Activated naive CD4-positive, alpha-beta T cell treated with anti-CD3 and anti-CD28 coated beads, Interleukin-2, amount 50 U/mL, for 24 hours (primary cell): ENCODE measurements around the gene BMPR1A.

Experiments
- H3K27ac Mint-ChIP-seq: one replicate; pipeline ENCODE4 v1.8.0; 2021; ENCODE audit warnings: mild to moderate bottlenecking, mixed read lengths
- H3K27me3 Mint-ChIP-seq: one replicate; pipeline ENCODE4 v1.8.0; 2021; ENCODE audit warnings: mixed read lengths
- H3K36me3 Mint-ChIP-seq: one replicate; pipeline ENCODE4 v1.8.0; 2021; ENCODE audit warnings: mixed read lengths
- H3K4me1 Mint-ChIP-seq: one replicate; pipeline ENCODE4 v1.8.0; 2021; ENCODE audit warnings: mixed read lengths
- H3K4me3 Mint-ChIP-seq: one replicate; pipeline ENCODE4 v1.8.0; 2021; ENCODE audit warnings: mild to moderate bottlenecking, mixed read lengths
- H3K9me3 Mint-ChIP-seq: one replicate; pipeline ENCODE4 v1.8.0; 2021; ENCODE audit warnings: mixed read lengths

Gene BMPR1A

DNA sequence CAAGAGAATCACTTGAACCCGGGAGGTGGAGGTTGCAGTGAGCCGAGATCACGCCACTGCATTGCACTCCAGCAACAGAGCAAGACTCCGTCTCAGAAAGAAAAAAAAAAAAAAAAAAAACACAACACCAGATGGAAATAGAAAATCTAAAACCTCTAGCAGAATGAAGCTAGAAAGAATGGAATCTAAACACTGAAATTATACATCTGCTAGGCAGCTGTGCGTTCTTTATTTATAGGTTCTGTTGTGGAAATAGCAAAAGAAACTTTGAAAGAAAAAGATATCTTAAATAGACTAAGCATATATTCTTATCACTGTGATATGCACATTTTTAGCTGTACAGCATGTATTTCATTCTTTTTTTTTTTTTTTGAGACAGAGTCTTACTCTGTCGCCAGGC is 17.1 kb downstream of the BMPR1A start:
- Mint-ChIP-seq H3K9me3 (no peaks in the 10 kb centered on the region), H3K27me3 (no peaks in the 10 kb centered on the region), H3K27ac (no peak overlapping the region), H3K4me3 (no peak overlapping the region), H3K4me1 (peaks cover 10% of the 10 kb centered on the region), H3K36me3 (peaks cover 2% of the 10 kb centered on the region)

DNA sequence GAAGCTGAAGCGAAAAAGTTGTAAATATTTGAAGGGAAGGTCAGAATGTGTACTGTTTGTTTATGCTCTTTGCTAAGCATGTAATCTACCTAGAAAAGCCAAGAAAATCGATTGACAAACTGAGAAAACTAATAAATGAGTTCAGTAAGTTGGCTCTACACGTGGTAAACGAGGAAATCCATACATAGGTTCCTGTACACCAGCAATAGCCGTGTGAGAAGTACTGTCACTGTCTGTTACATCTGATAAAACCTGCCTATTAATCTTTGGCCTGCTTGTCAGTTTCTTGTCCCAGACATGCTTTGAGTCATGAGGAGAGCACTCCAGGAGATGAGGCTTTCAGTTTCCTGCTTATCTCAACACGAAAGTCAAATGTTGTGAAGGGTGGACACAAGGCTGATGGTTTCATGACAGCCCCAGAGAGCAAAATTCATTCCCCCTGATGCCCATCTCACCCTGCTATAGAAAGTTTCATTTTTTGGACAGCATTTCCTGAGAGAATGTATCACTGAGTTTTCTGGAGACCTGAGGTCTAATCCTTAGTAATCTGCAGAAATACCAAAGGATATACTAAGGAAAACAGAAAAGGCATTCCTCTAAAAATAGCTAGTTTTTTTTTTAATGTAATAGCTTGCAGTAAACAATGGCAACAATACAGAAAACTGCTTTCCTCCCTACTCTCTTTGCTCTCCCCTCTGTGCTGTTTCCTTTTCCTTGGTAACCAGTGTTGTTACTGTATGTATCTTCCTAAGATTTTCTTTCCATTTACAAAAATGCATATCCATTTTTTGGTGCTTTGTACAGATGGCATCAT is 18.8 kb downstream of the BMPR1A start:
- Mint-ChIP-seq H3K9me3 (no peaks in the 10 kb centered on the region), H3K27me3 (no peaks in the 10 kb centered on the region), H3K4me1 (peaks cover 3% of the 10 kb centered on the region), H3K36me3 (peaks cover 2% of the 10 kb centered on the region), H3K27ac (no peak overlapping the region), H3K4me3 (no peak overlapping the region)

- no peak overlapping the region for H3K4me3 Mint-ChIP-seq
- no peaks in the 10 kb centered on the region for H3K9me3 Mint-ChIP-seq
- no peaks in the 10 kb centered on the region for H3K27me3 Mint-ChIP-seq
- no peaks in the 10 kb centered on the region for H3K4me1 Mint-ChIP-seq
- H3K36me3 Mint-ChIP-seq: peaks cover 2% of the 10 kb centered on the region
- H3K27ac Mint-ChIP-seq: no peak overlapping the region
Observed at GRCh38 chr10:86775870-86776180, 19.4 kb downstream of the BMPR1A start.

DNA sequence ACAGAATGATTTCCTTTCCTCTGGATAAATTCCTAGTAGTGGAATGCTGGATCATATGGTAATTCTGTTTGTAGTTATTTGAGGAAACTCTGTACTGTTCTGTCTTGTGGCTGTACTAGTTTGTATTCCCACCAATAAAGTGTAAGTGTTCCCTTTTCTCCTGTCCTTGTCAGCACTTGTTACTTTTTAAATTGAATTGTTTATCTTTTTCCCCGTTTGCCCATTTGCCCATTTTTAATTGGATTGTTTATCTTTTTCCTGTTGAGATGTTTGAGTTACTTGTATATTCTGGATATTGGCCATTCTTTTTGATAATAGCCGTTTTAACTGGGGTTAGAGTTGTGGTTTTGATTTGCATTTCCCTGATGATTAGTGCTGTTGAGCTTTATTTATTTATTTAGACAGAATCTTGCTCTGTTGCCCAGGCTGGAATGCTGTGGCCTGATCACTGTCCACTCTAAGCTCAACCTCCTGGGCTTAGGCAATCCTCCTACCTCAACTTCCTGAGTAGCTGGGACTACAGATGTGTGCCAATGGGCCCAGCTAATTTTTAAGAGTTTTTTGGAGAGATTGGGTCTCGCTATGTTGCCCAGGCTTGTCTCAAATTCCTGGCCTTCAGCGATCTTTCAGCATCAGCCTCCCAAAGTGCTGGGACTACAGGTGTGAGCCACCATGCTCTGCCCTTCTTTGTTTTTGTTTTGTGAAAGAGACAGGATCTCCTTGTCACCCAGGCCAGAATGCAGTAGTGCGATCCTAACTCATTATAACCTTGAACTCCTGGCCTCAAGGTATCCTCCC is 23.0 kb downstream of the BMPR1A start:
- Mint-ChIP-seq H3K27ac (no peak overlapping the region), H3K4me1 (no peaks in the 10 kb centered on the region), H3K36me3 (peaks cover 6% of the 10 kb centered on the region), H3K4me3 (no peak overlapping the region), H3K9me3 (no peaks in the 10 kb centered on the region), H3K27me3 (no peaks in the 10 kb centered on the region)

- no peak overlapping the region for H3K4me3 Mint-ChIP-seq
- no peak overlapping the region for H3K27ac Mint-ChIP-seq
- H3K4me1 Mint-ChIP-seq: no peaks in the 10 kb centered on the region
- peaks cover 10% of the 10 kb centered on the region for H3K36me3 Mint-ChIP-seq
- peaks cover 5% of the 10 kb centered on the region for H3K9me3 Mint-ChIP-seq
- no peaks in the 10 kb centered on the region for H3K27me3 Mint-ChIP-seq
Observed at GRCh38 chr10:86782701-86783418, 26.4 kb downstream of the BMPR1A start.

DNA sequence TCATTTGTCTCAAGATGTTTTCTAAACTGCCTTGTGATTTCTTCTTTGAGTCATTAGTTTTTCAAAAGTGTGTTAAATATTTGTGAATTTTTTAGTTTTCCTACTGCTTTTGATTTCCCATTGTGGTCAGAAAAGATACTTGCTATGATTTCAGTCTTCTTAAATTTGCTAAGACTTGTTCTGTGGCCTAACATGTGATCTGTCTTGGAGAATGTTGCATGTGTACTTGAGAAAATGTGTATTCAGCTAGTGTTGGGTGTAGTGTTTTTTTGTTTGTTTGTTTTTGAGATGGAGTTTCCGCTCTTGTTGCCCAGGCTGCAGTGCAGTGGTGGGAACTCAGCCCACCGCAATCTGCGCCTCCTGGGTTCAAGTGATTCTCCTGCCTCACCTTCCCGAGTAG is 28.6 kb downstream of the BMPR1A start:
- Mint-ChIP-seq H3K27me3 (no peaks in the 10 kb centered on the region), H3K9me3 (peaks cover 5% of the 10 kb centered on the region), H3K4me1 (no peaks in the 10 kb centered on the region), H3K36me3 (peaks cover 8% of the 10 kb centered on the region), H3K4me3 (no peak overlapping the region), H3K27ac (no peak overlapping the region)

GRCh38 chr10:86785968-86786367 is 29.5 kb downstream of the BMPR1A start:
- Mint-ChIP-seq H3K9me3 (peaks cover 5% of the 10 kb centered on the region), H3K4me1 (no peaks in the 10 kb centered on the region)

DNA sequence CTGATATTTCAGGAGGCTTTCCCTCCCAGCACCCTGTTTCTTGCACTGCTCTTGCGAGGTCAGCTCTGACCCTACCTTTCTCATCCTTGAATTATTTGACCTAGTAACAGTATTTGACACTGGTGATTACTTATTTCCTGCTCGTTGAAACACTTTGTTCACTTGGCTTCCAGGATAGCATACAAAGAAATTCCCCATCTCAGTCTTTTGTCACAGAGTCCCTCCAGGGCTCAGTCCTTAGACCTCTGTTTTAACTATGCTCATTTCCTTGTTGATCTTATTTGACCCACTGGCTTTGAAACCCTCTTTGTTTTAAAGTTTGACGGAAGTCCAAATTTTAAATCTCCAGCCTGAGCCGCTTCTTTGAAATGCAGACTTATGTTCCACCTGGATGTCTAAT is 29.9 kb downstream of the BMPR1A start:
- H3K27me3 Mint-ChIP-seq: no peaks in the 10 kb centered on the region
- H3K4me3 Mint-ChIP-seq: no peak overlapping the region
- no peak overlapping the region for H3K27ac Mint-ChIP-seq
- H3K4me1 Mint-ChIP-seq: no peaks in the 10 kb centered on the region
- H3K36me3 Mint-ChIP-seq: peaks cover 8% of the 10 kb centered on the region
- peaks cover 5% of the 10 kb centered on the region for H3K9me3 Mint-ChIP-seq

More at GRCh38 chr10:86785968-86786367, 29.5 kb downstream of the BMPR1A start:
- H3K27ac Mint-ChIP-seq: no peak overlapping the region
- peaks cover 8% of the 10 kb centered on the region for H3K36me3 Mint-ChIP-seq
- no peaks in the 10 kb centered on the region for H3K27me3 Mint-ChIP-seq
- no peak overlapping the region for H3K4me3 Mint-ChIP-seq

GRCh38 chr10:86790394-86790793 is 34.0 kb downstream of the BMPR1A start:
- Mint-ChIP-seq H3K27me3 (no peaks in the 10 kb centered on the region), H3K9me3 (peaks cover 5% of the 10 kb centered on the region), H3K4me3 (no peak overlapping the region), H3K36me3 (peaks cover 4% of the 10 kb centered on the region), H3K4me1 (peaks cover 3% of the 10 kb centered on the region), H3K27ac (no peak overlapping the region)

GRCh38 chr10:86792461-86793167 is 36.2 kb downstream of the BMPR1A start:
- H3K27me3 Mint-ChIP-seq: no peaks in the 10 kb centered on the region
- H3K4me1 Mint-ChIP-seq: peaks cover 5% of the 10 kb centered on the region
- peaks cover 2% of the 10 kb centered on the region for H3K9me3 Mint-ChIP-seq
- no peak overlapping the region for H3K4me3 Mint-ChIP-seq
- H3K36me3 Mint-ChIP-seq: peaks cover 2% of the 10 kb centered on the region
- H3K27ac Mint-ChIP-seq: no peak overlapping the region

- Mint-ChIP-seq H3K27ac (no peak overlapping the region), H3K9me3 (no peaks in the 10 kb centered on the region), H3K4me1 (peaks cover 10% of the 10 kb centered on the region), H3K27me3 (no peaks in the 10 kb centered on the region), H3K4me3 (no peak overlapping the region), H3K36me3 (no peaks in the 10 kb centered on the region)
Observed at GRCh38 chr10:86793696-86794095, 37.3 kb downstream of the BMPR1A start.

GRCh38 chr10:86795353-86795752 is 38.9 kb downstream of the BMPR1A start:
- peaks cover 23% of the 10 kb centered on the region for H3K4me1 Mint-ChIP-seq
- H3K4me3 Mint-ChIP-seq: no peak overlapping the region
- no peaks in the 10 kb centered on the region for H3K27me3 Mint-ChIP-seq
- no peaks in the 10 kb centered on the region for H3K36me3 Mint-ChIP-seq
- no peak overlapping the region for H3K27ac Mint-ChIP-seq
- H3K9me3 Mint-ChIP-seq: no peaks in the 10 kb centered on the region

DNA sequence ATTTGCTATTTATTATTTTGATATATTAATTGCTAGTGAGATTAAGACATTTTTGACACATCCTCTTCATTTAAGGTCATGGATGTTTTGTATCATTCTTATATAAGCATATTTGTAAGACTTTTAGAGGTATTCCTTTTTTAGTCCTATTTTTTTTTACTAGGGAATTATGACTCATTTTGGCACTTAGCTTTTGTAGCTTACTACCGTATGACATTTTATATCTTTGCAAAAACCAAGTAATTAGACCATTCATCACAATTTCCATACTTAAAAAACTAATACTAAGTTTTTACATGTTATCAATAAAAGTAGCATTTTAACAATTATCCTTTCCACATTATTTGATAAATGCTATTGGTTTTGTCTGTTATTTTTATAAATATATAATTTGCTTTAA is 41.6 kb downstream of the BMPR1A start:
- H3K36me3 Mint-ChIP-seq: no peaks in the 10 kb centered on the region
- H3K4me1 Mint-ChIP-seq: peaks cover 23% of the 10 kb centered on the region
- no peak overlapping the region for H3K27ac Mint-ChIP-seq
- H3K4me3 Mint-ChIP-seq: no peak overlapping the region
- H3K9me3 Mint-ChIP-seq: no peaks in the 10 kb centered on the region
- H3K27me3 Mint-ChIP-seq: no peaks in the 10 kb centered on the region

GRCh38 chr10:86798611-86799010 is 42.2 kb downstream of the BMPR1A start:
- H3K9me3 Mint-ChIP-seq: no peaks in the 10 kb centered on the region
- peaks cover 23% of the 10 kb centered on the region for H3K4me1 Mint-ChIP-seq
- H3K27ac Mint-ChIP-seq: no peak overlapping the region
- no peaks in the 10 kb centered on the region for H3K27me3 Mint-ChIP-seq
- H3K36me3 Mint-ChIP-seq: no peaks in the 10 kb centered on the region
- H3K4me3 Mint-ChIP-seq: no peak overlapping the region

GRCh38 chr10:86799188-86799845 is 42.9 kb downstream of the BMPR1A start:
- Mint-ChIP-seq H3K4me1 (peaks cover 21% of the 10 kb centered on the region), H3K9me3 (no peaks in the 10 kb centered on the region), H3K4me3 (no peak overlapping the region), H3K27ac (no peak overlapping the region), H3K36me3 (no peaks in the 10 kb centered on the region), H3K27me3 (no peaks in the 10 kb centered on the region)
